ENCODE data around the gene CFAP53.
"Not testable (repeated sequence)": the region's sequence is repeated elsewhere in the genome, so short reads cannot be mapped to it uniquely, and the experiment has no call there.

The CFAP53 gene

GRCh38 chr18:50232419-50232818 is 33.9 kb downstream of the CFAP53 start:
- TF ChIP-seq CTCF (IDR thresholded peaks at IDR 0.05; ENCODE audit: borderline replicate concordance, insufficient read depth, low read depth, low read length), result no peak
- H3K4me3 ChIP-seq (ENCODE audit: low read depth, low read length), result no peak overlapping the region

GRCh38 chr18:50231621-50232020 is 34.7 kb downstream of the CFAP53 start:
- TF ChIP-seq CTCF (IDR thresholded peaks at IDR 0.05; ENCODE audit: borderline replicate concordance, insufficient read depth, low read depth, low read length), result no peak
- no peak overlapping the region for H3K4me3 ChIP-seq (ENCODE audit: low read depth, low read length)

- not testable (repeated sequence) for H3K4me3 ChIP-seq (ENCODE audit: low read depth, low read length)
Measured at GRCh38 chr18:50220249-50220648, 46.0 kb downstream of the CFAP53 start.

GRCh38 chr18:50218432-50219197 is 47.7 kb downstream of the CFAP53 start:
- no peak overlapping the region for H3K4me3 ChIP-seq (ENCODE audit: low read depth, low read length)
- peak; percentile 43; the same call in 1 of the 2 replicates for TF ChIP-seq CTCF (IDR thresholded peaks at IDR 0.05; ENCODE audit: borderline replicate concordance, insufficient read depth, low read depth, low read length)

- no peak overlapping the region for H3K4me3 ChIP-seq (ENCODE audit: low read depth, low read length)
- TF ChIP-seq CTCF (IDR thresholded peaks at IDR 0.05; ENCODE audit: borderline replicate concordance, insufficient read depth, low read depth, low read length), result no peak
Measured at GRCh38 chr18:50209311-50209710, 57.0 kb downstream of the CFAP53 start.

- TF ChIP-seq CTCF (IDR thresholded peaks at IDR 0.05; ENCODE audit: borderline replicate concordance, insufficient read depth, low read depth, low read length), result no peak
- H3K4me3 ChIP-seq (ENCODE audit: low read depth, low read length), result no peak overlapping the region
Measured at GRCh38 chr18:50207722-50208121, 58.6 kb downstream of the CFAP53 start.

- no peak overlapping the region for H3K4me3 ChIP-seq (ENCODE audit: low read depth, low read length)
- TF ChIP-seq CTCF (IDR thresholded peaks at IDR 0.05; ENCODE audit: borderline replicate concordance, insufficient read depth, low read depth, low read length), result peak; percentile 43; the same call in 1 of the 2 replicates
Measured at GRCh38 chr18:50203801-50204604, 62.3 kb downstream of the CFAP53 start.
